A549 (cell line): ENCODE data around the gene GKN1. TPM values are rescaled to one million over a fixed set of nuclear protein-coding genes. Genes with fewer than 3 reads are reported as not detected.

Experiments used
- ATAC-seq, 2 experiments: fragments of 200-7000 bp in 1 of 2; fragments of >200 bp in 1 of 2; cut with Nextera tagmentation in 1 of 2; cut with Tn5 transposase in 1 of 2; 3 replicates each; pipeline versions ENCODE4 v1.8.0 to v1.9.1; 2018 to 2020; ENCODE audit warnings: mild to moderate bottlenecking in 1 of 2, moderate library complexity in 1 of 2
- CTCF ChIA-PET: fragments of 300-600 bp; sonication (Branson Sonifier 250); formaldehyde crosslinking; extraction: SDS; loops from one replicate; lab custom pipeline; 2021; ENCODE audit warnings: antibody characterized with exemption, inconsistent platforms; lab: Yijun Ruan, JAX
- POLR2A ChIA-PET: fragments of 350-600 bp; formaldehyde crosslinking; extraction: SDS; loops from one replicate; lab custom pipeline; 2021; ENCODE audit warnings: antibody characterized with exemption, inconsistent platforms; lab: Yijun Ruan, JAX
- DNase-seq, 2 experiments: peaks; one replicate each; pipeline versions ENCODE4 v3.0.0 to v3.0.0-alpha.2; 2011 to 2016; ENCODE audit warnings: low read depth in 1 of 2, low spot score in 1 of 2
- FAIRE-seq: peaks from 2 replicates; lab custom pipeline; 2011; peaks lifted over from hg19 to GRCh38; lab: Jason Lieb, UNC
- H3K27ac ChIP-seq, 2 experiments: fragments of >200 bp; sonication (Bioruptor Twin); formaldehyde crosslinking; 3 replicates each; pipeline ENCODE4 v1.5.1; 2016 to 2017
- H3K4me1 ChIP-seq: fragments of >200 bp; sonication (Bioruptor Twin); formaldehyde crosslinking; 3 replicates; pipeline ENCODE4 v1.6.1; 2016
- H3K4me2 ChIP-seq: fragments of >200 bp; sonication (Bioruptor Twin); formaldehyde crosslinking; 3 replicates; pipeline ENCODE4 v1.6.1; 2016
- H3K4me3 ChIP-seq: fragments of >200 bp; sonication (Bioruptor Twin); formaldehyde crosslinking; 3 replicates; pipeline ENCODE4 v1.5.1; 2016
- H3K9me3 ChIP-seq: fragments of >200 bp; sonication (Bioruptor Twin); formaldehyde crosslinking; 3 replicates; pipeline ENCODE4 v1.6.1; 2016
- CBX2 ChIP-seq: fragments of 200-600 bp; sonication (generic); IDR thresholded peaks from 2 replicates; pipeline ENCODE4 v1.6.1; 2016; ENCODE audit warnings: low read depth, mild to moderate bottlenecking, borderline replicate concordance
- CBX8 ChIP-seq: fragments of 200-600 bp; sonication (generic); IDR thresholded peaks from 2 replicates; pipeline ENCODE4 v1.6.1; 2016
- CEBPB ChIP-seq, 2 experiments: fragments of >200 bp in 1 of 2; sonication (Bioruptor Twin) in 1 of 2; formaldehyde crosslinking in 1 of 2; IDR thresholded peaks; 2 replicates each; pipeline ENCODE4 v1.6.1; 2012 to 2016
- GATA3 ChIP-seq: IDR thresholded peaks from 2 replicates; pipeline ENCODE4 v1.6.1; 2012; ENCODE audit warnings: borderline replicate concordance
- KDM5A ChIP-seq: fragments of 200-600 bp; sonication (generic); IDR thresholded peaks from 2 replicates; pipeline ENCODE4 v1.6.1; 2016; ENCODE audit warnings: antibody characterized with exemption, mild to moderate bottlenecking
- MAZ ChIP-seq: fragments of 150-350 bp; IDR thresholded peaks from 2 replicates; pipeline ENCODE4 v1.6.1; 2014; ENCODE audit warnings: antibody characterized with exemption, low read depth, low read length, borderline replicate concordance
- MYC ChIP-seq: IDR thresholded peaks from 2 replicates; pipeline ENCODE4 v1.6.1; 2012; ENCODE audit warnings: mild to moderate bottlenecking, inconsistent platforms, low read length, improper control_type of control experiment, borderline replicate concordance
- NPAS2 ChIP-seq: fragments of 250-450 bp; sonication (Bioruptor Pico); IDR thresholded peaks from 2 replicates; pipeline ENCODE4 v1.8.0; 2022; ENCODE audit warnings: mild to moderate bottlenecking, moderate library complexity, borderline replicate concordance
- SMC3 ChIP-seq: fragments of >200 bp; sonication (Bioruptor Twin); formaldehyde crosslinking; IDR thresholded peaks from 3 replicates; pipeline ENCODE4 v1.6.1; 2018; ENCODE audit warnings: inconsistent platforms
- SREBF2 ChIP-seq: fragments of 450-650 bp; IDR thresholded peaks from 2 replicates; pipeline ENCODE4 v1.6.1; 2014; ENCODE audit warnings: mild to moderate bottlenecking, moderate library complexity
- TFCP2L1 ChIP-seq: fragments of 250-450 bp; sonication (Bioruptor Pico); IDR thresholded peaks from 2 replicates; pipeline ENCODE4 v1.5.0; 2021; ENCODE audit warnings: mild to moderate bottlenecking
- TP53 ChIP-seq: fragments of 250-450 bp; sonication (Bioruptor Pico); IDR thresholded peaks from 2 replicates; pipeline ENCODE4 v1.5.0; 2021; ENCODE audit warnings: mild to moderate bottlenecking, moderate library complexity
- ZC3H11A ChIP-seq: fragments of 450-650 bp; IDR thresholded peaks from 2 replicates; pipeline ENCODE4 v1.6.1; 2014; ENCODE audit warnings: antibody characterized with exemption, mild to moderate bottlenecking
- ZSCAN20 ChIP-seq: fragments of 250-450 bp; sonication (Bioruptor Pico); IDR thresholded peaks from 2 replicates; pipeline ENCODE4 v1.8.0; 2022; ENCODE audit warnings: mild to moderate bottlenecking, moderate library complexity
- WGBS: methylation state at CpG from one replicate; pipeline ENCODE4 v1.1.6; 2017; ENCODE audit errors: missing lambda C conversion rate; 5-methylcytosine and 5-hydroxymethylcytosine counted together
- polyA plus RNA-seq, 4 experiments: library from polyadenylated mRNA; depleted of rRNA in 3 of 4; stranded (reverse); fragments of >200 nt; fragmentation: RNase III in 1 of 4; extraction: RNeasy Plus Mini Kit Qiagen cat#74134 plus additional on column Dnase treatment in 1 of 4; gene quantifications; 2 replicates in 3 of 4; 3 replicates in 1 of 4; pipeline ENCODE4 v1.2.3, GENCODE V29; 2011 to 2017
- TF ChIP-seq, protein P1 (sequence below): fragments of 250-450 bp; sonication (Bioruptor Pico); IDR thresholded peaks from 2 replicates; pipeline ENCODE4 v1.5.0; 2021; ENCODE audit warnings: mild to moderate bottlenecking, moderate library complexity, borderline replicate concordance
- TF ChIP-seq, protein P2 (sequence below): IDR thresholded peaks from 2 replicates; pipeline ENCODE4 v1.6.1; 2012

The GKN1 gene
- polyA plus RNA-seq, 2 of the 4 experiments (the other 2 are of a cell fraction), result 0.35 to 0.45 TPM

DNA sequence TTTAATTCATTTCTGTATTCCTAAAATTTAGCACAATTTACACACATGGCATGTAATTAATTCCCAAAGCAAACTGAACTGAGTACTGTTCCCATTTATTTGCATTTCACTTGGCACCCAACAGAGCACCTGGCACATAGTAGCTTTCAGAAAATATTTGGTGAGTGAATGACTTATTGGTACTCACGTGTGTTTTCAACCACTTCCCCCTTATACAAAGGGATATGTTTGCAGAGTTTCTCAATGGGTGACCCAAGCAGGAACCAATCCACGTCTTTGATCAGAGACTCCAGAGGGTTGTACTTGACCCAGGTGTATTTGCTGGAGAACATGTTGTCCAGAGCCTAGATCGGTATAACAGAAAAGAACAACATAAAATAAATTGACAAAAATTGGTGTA, 28.3 kb upstream of the GKN1 start:
- H3K27ac ChIP-seq, result no peak overlapping the region
- no peak overlapping the region for H3K4me3 ChIP-seq
- ChIA-PET POLR2A (no interaction called here), CTCF (interaction anchor here (4.7 kb wide), 1 partner anchor 361 kb away, joined by 46 read pairs; no protein-coding TSS in a partner anchor)
- no peak for FAIRE-seq
- no peak for ATAC-seq
- no peak for TF ChIP-seq MAZ
- peaks cover 43% of the 10 kb centered on the region for H3K9me3 ChIP-seq
- no peak overlapping the region for H3K4me2 ChIP-seq
- peaks cover 5% of the 10 kb centered on the region; the same call in 2 of the 3 replicates for H3K4me1 ChIP-seq
- 36% methylated on average over 3 of the region's 3 CpGs for WGBS
- DNase-seq, result no peak

DNA sequence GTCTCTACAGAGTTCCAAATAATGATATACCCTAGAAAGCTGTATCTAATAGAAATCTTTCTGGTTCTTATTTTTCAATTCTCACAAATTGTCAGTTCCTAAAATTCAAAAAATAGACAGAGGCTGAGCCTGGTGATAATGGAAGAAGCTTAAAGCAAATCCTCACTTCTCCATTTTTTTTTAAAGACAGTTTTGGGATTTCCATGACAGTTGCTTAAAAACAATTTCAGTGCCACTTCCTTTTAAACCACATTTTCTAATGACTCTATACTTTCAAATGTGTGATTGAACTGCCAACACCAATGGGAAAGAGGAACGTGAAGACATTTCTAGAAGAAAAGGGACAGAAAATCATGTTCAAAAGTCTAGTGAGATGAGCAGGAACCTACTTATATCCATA, 25.7 kb upstream of the GKN1 start:
- Histone ChIP-seq H3K4me2 (no peak overlapping the region), H3K27ac (no peak overlapping the region), H3K4me3 (no peak overlapping the region), H3K4me1 (peaks cover 9% of the 10 kb centered on the region), H3K9me3 (peaks cover 26% of the 10 kb centered on the region; the same call in 2 of the 3 replicates)
- POLR2A ChIA-PET, result no interaction called here
- 74% methylated on average over 1 of the region's 1 CpG for WGBS
- CTCF ChIA-PET, result interaction anchor here (1.2 kb wide), 1 partner anchor 40 kb away, joined by 3 read pairs; no protein-coding TSS in a partner anchor
- TF ChIP-seq TP53 (CRISPR knock-in tag) (no peak), CBX2 (no peak), MYC (no peak), SREBF2 (no peak), SMC3 (no peak), KDM5A (no peak)
- DNase-seq (no peak), ATAC-seq (no peak), FAIRE-seq (peak; percentile 32)

DNA sequence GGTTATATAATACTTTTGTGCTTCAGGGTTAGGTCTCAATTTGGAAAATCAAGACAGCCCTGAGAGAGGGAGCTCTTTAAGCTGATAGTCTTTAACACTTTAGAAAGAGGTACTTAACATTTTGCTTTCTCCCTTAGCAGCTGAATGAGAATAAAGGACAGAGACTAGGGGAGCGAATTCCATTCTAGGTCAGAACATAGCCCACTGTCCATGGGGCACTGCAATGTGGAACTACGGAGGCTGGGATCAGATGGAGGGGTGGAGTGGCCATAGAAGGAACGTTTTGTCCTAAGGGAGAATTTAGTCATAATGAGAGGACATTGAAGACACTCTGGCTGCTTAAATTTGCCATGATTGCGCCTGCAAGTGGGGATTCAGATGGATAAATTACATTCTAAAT, 22.5 kb upstream of the GKN1 start:
- no peak for TF ChIP-seq CBX8
- TF ChIP-seq MYC, result no peak
- TF ChIP-seq, protein P1, sequence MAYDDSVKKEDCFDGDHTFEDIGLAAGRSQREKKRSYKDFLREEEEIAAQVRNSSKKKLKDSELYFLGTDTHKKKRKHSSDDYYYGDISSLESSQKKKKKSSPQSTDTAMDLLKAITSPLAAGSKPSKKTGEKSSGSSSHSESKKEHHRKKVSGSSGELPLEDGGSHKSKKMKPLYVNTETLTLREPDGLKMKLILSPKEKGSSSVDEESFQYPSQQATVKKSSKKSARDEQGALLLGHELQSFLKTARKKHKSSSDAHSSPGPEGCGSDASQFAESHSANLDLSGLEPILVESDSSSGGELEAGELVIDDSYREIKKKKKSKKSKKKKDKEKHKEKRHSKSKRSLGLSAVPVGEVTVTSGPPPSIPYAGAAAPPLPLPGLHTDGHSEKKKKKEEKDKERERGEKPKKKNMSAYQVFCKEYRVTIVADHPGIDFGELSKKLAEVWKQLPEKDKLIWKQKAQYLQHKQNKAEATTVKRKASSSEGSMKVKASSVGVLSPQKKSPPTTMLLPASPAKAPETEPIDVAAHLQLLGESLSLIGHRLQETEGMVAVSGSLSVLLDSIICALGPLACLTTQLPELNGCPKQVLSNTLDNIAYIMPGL (CRISPR knock-in tag), result no peak
- TF ChIP-seq ZC3H11A, result no peak
- TF ChIP-seq, protein P2, sequence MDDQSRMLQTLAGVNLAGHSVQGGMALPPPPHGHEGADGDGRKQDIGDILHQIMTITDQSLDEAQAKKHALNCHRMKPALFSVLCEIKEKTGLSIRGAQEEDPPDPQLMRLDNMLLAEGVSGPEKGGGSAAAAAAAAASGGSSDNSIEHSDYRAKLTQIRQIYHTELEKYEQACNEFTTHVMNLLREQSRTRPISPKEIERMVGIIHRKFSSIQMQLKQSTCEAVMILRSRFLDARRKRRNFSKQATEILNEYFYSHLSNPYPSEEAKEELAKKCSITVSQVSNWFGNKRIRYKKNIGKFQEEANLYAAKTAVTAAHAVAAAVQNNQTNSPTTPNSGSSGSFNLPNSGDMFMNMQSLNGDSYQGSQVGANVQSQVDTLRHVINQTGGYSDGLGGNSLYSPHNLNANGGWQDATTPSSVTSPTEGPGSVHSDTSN, result no peak
- TF ChIP-seq GATA3, result no peak
- TF ChIP-seq MAZ, result no peak
- TF ChIP-seq CEBPB (IDR thresholded peaks at IDR 0.05), result no peak
- TF ChIP-seq ZSCAN20 (CRISPR knock-in tag), result no peak
- TF ChIP-seq TFCP2L1 (CRISPR knock-in tag), result no peak
- no peak for TF ChIP-seq NPAS2 (CRISPR knock-in tag)
- Histone ChIP-seq H3K4me2 (no peak overlapping the region), H3K27ac (peak overlapping the region in 1 of 2 experiments; percentile 9; a peak in 2 of 6 replicates), H3K9me3 (peaks cover 5% of the 10 kb centered on the region; the same call in 1 of the 3 replicates), H3K4me3 (no peak overlapping the region), H3K4me1 (peaks cover 6% of the 10 kb centered on the region; the same call in 2 of the 3 replicates)
- POLR2A ChIA-PET, result no interaction called here
- no peak for FAIRE-seq
- no peak for ATAC-seq
- WGBS, result 73% methylated on average over 4 of the region's 4 CpGs
- DNase-seq, result no peak
- CTCF ChIA-PET, result interaction anchor here (1.4 to 4.1 kb wide), 2 partner anchors 9 to 27 kb away, joined by 5 to 28 read pairs; no protein-coding TSS in a partner anchor

DNA sequence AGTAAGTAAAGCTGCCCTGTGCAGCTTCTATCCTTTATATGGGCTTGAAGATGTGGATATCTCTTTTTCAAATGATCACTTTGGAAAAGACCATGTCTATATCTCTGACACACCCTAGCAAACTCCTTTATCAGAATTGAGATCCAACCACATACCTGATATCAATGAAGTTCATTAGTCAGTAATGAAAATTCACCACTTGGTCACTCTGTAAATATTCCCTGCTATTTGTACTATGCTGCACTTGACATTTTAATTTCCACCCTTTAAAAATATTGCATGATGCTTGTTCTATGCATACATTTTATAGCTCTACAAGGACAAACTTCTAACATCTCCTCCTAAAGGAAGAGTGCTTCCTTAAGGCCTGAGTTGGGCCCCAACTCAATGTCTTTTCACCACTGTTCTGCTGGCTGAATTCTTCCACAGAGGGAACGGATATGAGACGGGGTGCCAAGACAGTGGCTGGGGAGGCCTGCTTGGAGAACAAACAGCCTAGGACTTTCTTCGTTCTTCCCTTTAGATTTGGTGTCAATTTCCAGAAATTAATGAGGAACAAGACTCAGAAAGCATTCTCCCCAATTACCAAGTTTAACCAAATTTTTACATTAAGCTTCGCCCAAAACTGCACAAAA, 21.4 kb upstream of the GKN1 start, which contains the start of gene GKN2:
TSS of gene GKN2 (minus strand) at position 7 of the 635 bp plus-strand sequence. CDS start 32 bp downstream, outside the sequence.
- 88% methylated on average over 4 of the region's 4 CpGs for WGBS
- H3K27ac ChIP-seq, result peak within 1 kb of the TSS in 1 of 2 experiments; percentile 36; a peak in 2 of 6 replicates
- H3K9me3 ChIP-seq, result no peaks in the 10 kb centered on the region
- POLR2A ChIA-PET, result no interaction called here
- CTCF ChIA-PET, result interaction anchor here (1.2 to 4.1 kb wide), 3 partner anchors 10 to 244 kb away, joined by 3 to 28 read pairs (median 7); partner anchors contain the start of gene ANTXR1
- no peak; a peak in 1 of 6 replicates for ATAC-seq
- no peak for DNase-seq
- TF ChIP-seq NPAS2 (CRISPR knock-in tag), result no peak
- H3K4me3 ChIP-seq, result no peak within 1 kb of the TSS
- no peak for FAIRE-seq
- peaks cover 6% of the 10 kb centered on the region; the same call in 2 of the 3 replicates for H3K4me1 ChIP-seq
- H3K4me2 ChIP-seq, result no peak within 1 kb of the TSS
